Glomerular endothelial cell (primary cell): Measurements from ENCODE around the gene ATF2. TPM values are rescaled to one million over a fixed set of nuclear protein-coding genes. Genes with fewer than 3 reads are reported as not detected.
A peak's percentile ranks its signal among the peaks of the same experiment; 100 is the strongest.
"Not testable (repeated sequence)": the region's sequence is repeated elsewhere in the genome, so short reads cannot be mapped to it uniquely, and the experiment has no call there.

Experiments
- DNase-seq: peaks from one replicate; pipeline ENCODE4 v3.0.0-alpha.2; 2011; ENCODE audit warnings: low read depth, low spot score; ENCODE audit errors: extremely low read depth
- total RNA-seq: library from RNA; depleted of rRNA; stranded (reverse); fragments of >200 nt; gene quantifications from 2 replicates; pipeline ENCODE4 v1.2.3, GENCODE V29; 2015

Gene ATF2
- total RNA-seq, 1 donor from 2014 or later, result 47.4 TPM

- no peak for DNase-seq
These were observed 1.7 kb downstream of the ATF2 start for GRCh38 chr2:175166216-175166824.

GRCh38 chr2:175164235-175164634 is 3.8 kb downstream of the ATF2 start:
- DNase-seq, result no peak

- no peak for DNase-seq
These were observed 9.1 kb downstream of the ATF2 start for GRCh38 chr2:175158894-175159293.

- DNase-seq, result no peak
These were observed 11.5 kb downstream of the ATF2 start for GRCh38 chr2:175156534-175156933.

GRCh38 chr2:175154661-175155082 is 13.3 kb downstream of the ATF2 start:
- DNase-seq, result no peak

- DNase-seq, result no peak
These were observed 15.8 kb downstream of the ATF2 start for GRCh38 chr2:175152242-175152641.

GRCh38 chr2:175151791-175152190 is 16.2 kb downstream of the ATF2 start:
- no peak for DNase-seq

- DNase-seq, result no peak
These were observed 20.8 kb downstream of the ATF2 start for GRCh38 chr2:175147186-175147585.

GRCh38 chr2:175143678-175144077 is 24.3 kb downstream of the ATF2 start:
- no peak for DNase-seq

- DNase-seq, result no peak
These were observed 24.8 kb downstream of the ATF2 start for GRCh38 chr2:175143191-175143590.

GRCh38 chr2:175140332-175140731 is 27.7 kb downstream of the ATF2 start:
- no peak for DNase-seq

GRCh38 chr2:175137793-175138192 is 30.2 kb downstream of the ATF2 start:
- DNase-seq, result no peak

GRCh38 chr2:175136334-175137215 is 31.4 kb downstream of the ATF2 start:
- DNase-seq, result no peak

GRCh38 chr2:175135862-175136261 is 32.1 kb downstream of the ATF2 start:
- DNase-seq, result no peak

- no peak for DNase-seq
These were observed 32.8 kb downstream of the ATF2 start for GRCh38 chr2:175135177-175135576.

- DNase-seq, result no peak
These were observed 36.8 kb downstream of the ATF2 start for GRCh38 chr2:175131252-175131651.

GRCh38 chr2:175126661-175127060 is 41.3 kb downstream of the ATF2 start:
- DNase-seq, result no peak

- DNase-seq, result no peak
These were observed 44.7 kb downstream of the ATF2 start for GRCh38 chr2:175123254-175123653.

GRCh38 chr2:175111200-175111657 is 56.8 kb downstream of the ATF2 start:
- DNase-seq, result peak; percentile 45

- DNase-seq, result not testable (repeated sequence)
These were observed 59.9 kb downstream of the ATF2 start for GRCh38 chr2:175108091-175108490.

- no peak for DNase-seq
These were observed 60.9 kb downstream of the ATF2 start for GRCh38 chr2:175107146-175107545.

- DNase-seq, result no peak
These were observed 64.8 kb downstream of the ATF2 start for GRCh38 chr2:175103191-175103590.
